Panc1 (cell line): Measurements from ENCODE around the gene BMP2.

Source experiments
- CTCF ChIP-seq: fragments of 450-650 bp; IDR thresholded peaks from 2 replicates; pipeline ENCODE4 v1.5.1; 2017; ENCODE audit warnings: mild to moderate bottlenecking
- POLR2AphosphoS5 ChIP-seq: IDR thresholded peaks from 2 replicates; pipeline ENCODE4 v1.6.1; 2012; ENCODE audit warnings: mild to moderate bottlenecking, low read depth, low read length, moderate library complexity
- REST ChIP-seq, 2 experiments: IDR thresholded peaks; 2 replicates each; pipeline ENCODE4 v1.6.1; 2011 to 2012; ENCODE audit warnings: low read depth in 2 of 2, control low read depth in 1 of 2, low read length in 1 of 2, mild to moderate bottlenecking in 1 of 2, moderate library complexity in 1 of 2; ENCODE audit not compliant: insufficient read depth in 1 of 2
- SIN3A ChIP-seq: IDR thresholded peaks from 2 replicates; pipeline ENCODE4 v1.6.1; 2012; ENCODE audit warnings: low read depth, mild to moderate bottlenecking, low read length, moderate library complexity, borderline replicate concordance; ENCODE audit not compliant: insufficient read depth
- TCF7L2 ChIP-seq: IDR thresholded peaks from 2 replicates; pipeline ENCODE4 v1.6.1; 2011; ENCODE audit warnings: mild to moderate bottlenecking, low read depth, low read length, inconsistent platforms

- TF ChIP-seq CTCF (no peak), POLR2AphosphoS5 (no peak), SIN3A (no peak), REST (IDR thresholded peaks at IDR 0.05; ENCODE audit: insufficient read depth in 1 of 2, low read depth in 2 of 2, low read length in 1 of 2) (no peak), TCF7L2 (no peak)
Observed at GRCh38 chr20:6744180-6744579, 23.3 kb upstream of the BMP2 start.
